OCI-LY3 (cell line): ENCODE data around the gene HAGHL.

ENCODE experiments used
- CTCF ChIP-seq: fragments of 200-600, 300-600 bp; sonication (generic); IDR thresholded peaks from 2 replicates; pipeline ENCODE4 v1.5.1; 2014; ENCODE audit warnings: antibody characterized with exemption, low read length, low read depth
- EZH2phosphoT487 ChIP-seq: fragments of 200-600 bp; shearing (Covaris generic); IDR thresholded peaks from 2 replicates; pipeline ENCODE4 v1.6.1; 2018; ENCODE audit warnings: antibody characterized with exemption, mixed run types, low read depth

- TF ChIP-seq EZH2phosphoT487 (no peak), CTCF (no peak)
Observed at GRCh38 chr16:736936-737481, 10.1 kb downstream of the HAGHL start.
